Effector CD8-positive, alpha-beta T cell (primary cell): ENCODE data around the gene RIN1.

Experiments used
- DNase-seq: peaks from one replicate; lab custom pipeline; 2025; lab: John Stamatoyannopoulos, UW

RIN1 gene

DNA sequence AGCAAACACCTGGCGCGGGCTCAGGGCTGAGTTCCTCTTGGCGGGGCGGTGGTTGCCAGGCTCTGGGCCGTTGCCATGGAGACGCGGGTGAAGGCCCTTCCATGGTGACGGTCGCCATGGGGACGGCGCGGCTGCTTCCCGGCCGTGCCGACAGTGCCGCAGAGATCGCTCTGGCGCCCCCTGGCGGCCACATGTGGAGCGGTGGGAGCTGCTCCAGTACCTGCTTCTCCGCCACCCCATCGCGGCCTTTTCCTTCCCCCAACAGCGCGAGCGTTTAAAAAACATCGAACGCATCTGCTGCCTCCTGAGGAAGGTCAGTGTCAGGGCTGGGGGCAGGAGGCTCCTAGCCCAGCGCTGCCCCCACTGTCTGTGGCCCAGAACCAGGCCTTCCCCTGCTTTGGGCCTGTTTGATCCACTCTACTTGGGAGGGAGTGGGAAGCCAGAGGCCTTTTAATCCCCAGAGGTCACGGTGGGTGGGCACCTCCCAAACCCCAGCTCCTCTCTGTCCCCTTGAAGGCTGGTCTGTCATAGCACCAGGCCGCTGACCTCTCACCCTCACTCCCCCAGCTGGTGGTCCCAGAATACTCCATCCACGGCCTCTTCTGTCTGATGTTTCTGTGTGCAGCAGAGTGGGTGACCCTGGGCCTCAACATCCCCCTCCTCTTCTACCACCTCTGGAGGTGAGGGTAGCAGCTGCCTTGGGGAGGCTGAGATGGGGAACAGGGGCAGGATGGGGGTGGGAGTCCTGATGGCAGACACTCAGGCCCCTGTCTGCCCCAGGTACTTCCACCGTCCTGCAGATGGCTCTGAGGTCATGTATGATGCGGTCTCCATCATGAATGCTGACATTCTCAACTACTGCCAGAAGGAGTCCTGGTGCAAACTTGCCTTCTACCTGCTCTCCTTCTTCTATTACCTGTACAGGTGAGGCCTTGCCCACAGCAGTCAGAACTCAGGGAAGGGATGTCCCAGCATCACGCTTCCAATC lies 53.5 kb downstream of the RIN1 start:
- peak; percentile 99 for DNase-seq
